Activated CD8-positive, alpha-beta memory T cell treated with anti-CD3 and anti-CD28 coated beads for 36 hours (primary cell): ENCODE results near the gene LHFPL3. TPM values are rescaled to one million over a fixed set of nuclear protein-coding genes. Genes with fewer than 3 reads are reported as not detected.

Source experiments
- CTCF ChIA-PET: fragments of 350-600 bp; sonication (Branson Sonifier 250); formaldehyde crosslinking; loops from one replicate; lab custom pipeline; 2021; ENCODE audit warnings: antibody characterized with exemption; lab: Charles Lee
- POLR2A ChIA-PET: fragments of 350-600 bp; sonication (Branson Sonifier 250); formaldehyde crosslinking; loops from one replicate; lab custom pipeline; 2021; ENCODE audit warnings: antibody characterized with exemption; lab: Charles Lee
- total RNA-seq, 2 experiments: library from RNA; stranded (reverse); gene quantifications; one replicate each; pipeline ENCODE4 v1.2.3, GENCODE V29; 2021

Gene LHFPL3
- total RNA-seq, 2 experiments from 2014 or later: not detected

DNA sequence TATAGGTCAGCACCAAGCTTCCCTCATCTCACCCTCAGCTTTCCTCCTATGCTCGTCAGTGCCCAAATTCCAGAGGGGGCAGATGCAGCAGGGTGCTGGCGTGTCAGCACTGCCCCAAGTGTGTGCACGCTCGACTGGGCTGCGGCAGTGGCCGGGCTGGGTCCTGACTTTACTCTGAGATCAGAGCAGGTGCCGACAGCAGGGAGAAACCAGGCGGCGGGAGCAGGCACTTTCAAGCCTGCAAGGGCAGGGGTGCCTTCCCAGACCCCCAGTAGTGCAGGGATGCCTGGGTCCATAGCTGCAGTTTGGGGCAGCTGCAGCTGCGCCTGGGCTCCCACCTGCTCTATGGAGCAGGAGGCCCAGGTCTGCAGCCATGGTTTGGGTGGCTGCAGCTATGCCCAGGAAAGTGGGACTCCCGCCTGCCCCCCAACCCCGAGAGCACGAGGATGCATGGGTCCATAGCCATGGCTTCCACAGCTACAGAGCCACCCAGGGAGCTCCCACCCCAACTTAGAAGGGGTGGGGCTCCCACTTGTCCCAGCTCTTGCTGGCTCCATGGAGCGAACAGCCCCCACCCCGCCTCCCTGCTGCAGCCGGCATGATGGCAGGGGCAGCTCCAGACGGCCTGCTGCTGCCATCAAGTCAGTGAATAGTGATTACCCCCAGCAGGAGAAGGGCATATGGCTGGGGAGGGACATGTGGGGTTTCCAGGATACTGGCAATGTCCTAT is 486.4 kb downstream of the LHFPL3 start:
- POLR2A ChIA-PET: no interaction called here
- CTCF ChIA-PET: interaction anchor here (0.9 kb wide), 1 partner anchor 15 kb away, joined by 3 read pairs; no protein-coding TSS in a partner anchor

DNA sequence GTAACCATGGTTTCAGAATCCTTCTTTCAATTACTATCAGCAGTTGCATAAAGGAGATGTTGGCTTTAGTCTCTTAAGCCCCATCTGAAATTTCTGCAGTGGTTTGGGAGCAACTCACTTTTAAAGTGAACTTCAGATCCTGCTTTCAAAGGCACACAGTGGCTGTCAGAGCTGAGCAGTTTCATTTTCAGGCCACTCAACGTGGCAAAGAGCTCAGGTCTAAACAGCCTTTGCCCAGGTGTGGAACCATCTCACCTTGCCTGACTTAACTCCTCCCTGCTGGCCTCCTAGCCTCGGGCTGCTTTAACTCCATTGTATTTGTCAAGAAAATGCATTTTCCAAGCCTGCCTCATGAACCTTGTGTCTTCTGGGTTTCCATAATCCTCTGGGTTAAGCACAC is 488.1 kb downstream of the LHFPL3 start:
- ChIA-PET CTCF (no interaction called here), POLR2A (no interaction called here)

DNA sequence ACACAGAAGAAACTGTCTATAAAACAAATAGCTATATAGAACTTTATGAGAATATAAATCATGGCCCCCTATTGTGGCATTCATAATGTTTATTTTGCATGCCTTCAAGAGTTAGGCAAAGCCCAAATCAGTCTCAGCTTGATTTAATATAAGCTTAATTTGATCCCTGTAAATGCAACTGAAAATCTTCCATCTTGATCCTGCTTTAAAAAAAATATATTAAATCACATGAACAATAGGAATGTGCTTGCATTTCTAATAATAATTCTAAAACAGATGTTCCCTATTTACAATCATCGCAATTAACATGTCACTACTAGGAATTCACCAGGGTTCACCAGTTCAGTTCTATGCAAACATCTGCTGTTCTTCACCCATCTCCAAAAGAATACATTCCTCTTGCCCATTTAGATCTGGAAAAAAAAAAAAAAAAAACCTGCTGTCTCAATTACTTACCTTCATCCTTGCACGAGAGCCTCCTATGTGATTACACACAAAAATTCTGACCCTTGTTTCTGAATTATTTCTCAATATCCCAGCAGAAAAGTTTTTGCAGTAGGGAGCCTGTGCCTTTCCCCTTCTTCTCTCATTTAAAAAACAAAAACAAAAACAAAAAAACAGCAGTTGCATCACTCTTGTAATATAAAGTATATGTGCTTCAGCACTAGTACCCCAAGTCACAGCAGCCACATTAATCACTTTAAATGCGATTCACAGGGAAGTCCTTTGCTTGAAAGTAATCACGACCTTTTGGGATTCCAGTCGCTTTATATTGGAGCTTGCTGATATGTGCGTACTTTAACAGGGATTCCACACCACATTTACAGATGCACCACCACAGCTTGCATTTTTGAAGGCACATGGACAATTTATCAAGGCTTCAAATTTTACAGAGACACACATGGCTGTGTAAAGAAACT is 490.8 kb downstream of the LHFPL3 start:
- CTCF ChIA-PET: no interaction called here
- POLR2A ChIA-PET: no interaction called here

DNA sequence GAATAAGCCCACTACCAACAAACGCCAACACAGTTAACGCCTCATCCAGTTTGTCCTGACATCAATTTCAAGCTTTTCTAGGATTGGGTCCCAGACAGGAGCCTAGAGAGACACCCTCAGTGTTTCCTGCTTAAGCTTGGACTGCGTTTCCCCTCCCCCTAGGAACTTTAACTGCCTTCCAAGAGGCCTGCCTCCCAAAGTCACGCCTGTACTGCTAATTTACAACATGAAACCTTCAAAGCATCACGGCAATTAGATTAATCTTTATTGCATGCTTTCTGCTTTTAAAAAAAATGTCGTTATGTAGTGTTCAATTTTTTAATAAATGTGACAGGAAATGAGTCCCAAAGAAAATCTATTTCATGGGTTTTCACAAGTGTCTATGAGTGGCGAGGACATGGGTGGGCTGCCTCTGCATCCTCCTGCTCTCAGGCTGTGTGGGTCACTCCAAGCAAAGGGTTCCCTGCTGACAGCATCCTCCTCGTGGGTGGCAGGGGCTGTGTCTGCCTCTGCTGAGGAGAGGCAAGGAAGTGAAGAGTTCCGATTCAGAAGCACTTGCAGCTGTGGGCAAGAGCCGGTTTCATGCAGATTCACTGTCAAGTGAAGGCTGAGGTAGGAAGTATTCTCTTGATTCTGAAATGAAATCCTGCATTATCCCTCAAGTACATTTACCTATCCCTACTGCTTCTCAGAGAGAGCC is 492.6 kb downstream of the LHFPL3 start:
- ChIA-PET CTCF (no interaction called here), POLR2A (no interaction called here)

DNA sequence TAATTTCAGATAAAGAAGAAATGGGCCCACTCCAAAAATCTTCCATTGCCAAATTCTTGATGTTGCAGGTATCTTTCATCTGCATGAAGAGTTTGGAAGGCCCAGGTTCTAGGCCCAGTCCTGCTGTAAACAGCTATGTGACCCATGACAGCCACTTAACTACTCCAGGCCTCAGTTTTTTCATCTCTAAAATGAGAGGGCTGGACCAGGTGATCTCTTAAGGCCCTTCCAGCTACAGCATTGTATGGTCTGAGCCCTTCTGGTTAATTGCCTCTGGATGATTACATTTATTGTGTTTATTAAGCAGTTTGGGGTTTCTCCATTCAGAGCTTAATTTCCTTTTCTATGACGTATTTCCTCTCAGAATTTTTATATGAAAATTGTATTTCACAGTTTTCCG is 494.8 kb downstream of the LHFPL3 start:
- CTCF ChIA-PET: interaction anchor here (0.9 kb wide), 1 partner anchor 14 kb away, joined by 3 read pairs; no protein-coding TSS in a partner anchor
- POLR2A ChIA-PET: no interaction called here

DNA sequence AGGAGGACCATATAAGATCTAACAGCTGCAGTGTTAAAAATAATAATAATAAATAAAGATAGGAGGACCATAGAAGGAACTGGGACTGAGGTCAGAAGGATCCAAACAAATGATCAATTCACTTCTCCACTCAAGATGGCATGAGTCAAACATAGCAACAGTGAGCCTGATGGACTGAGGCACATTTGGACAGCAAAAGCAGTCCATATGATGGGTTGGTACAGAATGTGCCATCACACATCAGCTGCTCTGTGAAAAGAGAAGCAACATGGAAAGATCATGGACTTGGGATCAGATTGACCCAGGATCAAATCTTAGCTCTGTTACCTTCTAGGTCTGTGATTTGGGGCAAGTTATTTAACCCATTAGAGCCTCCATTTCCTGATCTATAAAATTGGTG is 496.7 kb downstream of the LHFPL3 start:
- POLR2A ChIA-PET: no interaction called here

DNA sequence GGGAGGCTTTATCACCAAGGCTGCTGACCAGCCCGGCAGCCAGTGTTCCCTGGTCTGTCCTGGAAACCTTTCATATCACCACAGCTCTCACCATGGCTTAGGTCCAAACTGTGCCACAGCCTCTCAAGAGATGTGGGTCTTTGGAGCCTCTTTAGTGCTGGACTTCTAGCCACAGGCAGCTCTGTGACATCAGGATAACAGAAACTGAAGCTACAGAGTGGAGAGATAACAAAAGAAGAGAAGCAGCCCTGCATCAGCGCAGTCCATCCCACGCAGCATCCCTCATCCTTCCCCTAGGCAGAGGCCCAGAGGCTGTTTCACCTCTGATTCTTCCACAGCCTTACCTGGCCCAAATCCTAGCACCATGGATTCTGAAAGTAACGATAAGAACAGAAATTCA is 497.7 kb downstream of the LHFPL3 start:
- CTCF ChIA-PET: no interaction called here
- POLR2A ChIA-PET: no interaction called here

More for the DNA sequence above, 496.7 kb downstream of the LHFPL3 start:
- CTCF ChIA-PET: no interaction called here

DNA sequence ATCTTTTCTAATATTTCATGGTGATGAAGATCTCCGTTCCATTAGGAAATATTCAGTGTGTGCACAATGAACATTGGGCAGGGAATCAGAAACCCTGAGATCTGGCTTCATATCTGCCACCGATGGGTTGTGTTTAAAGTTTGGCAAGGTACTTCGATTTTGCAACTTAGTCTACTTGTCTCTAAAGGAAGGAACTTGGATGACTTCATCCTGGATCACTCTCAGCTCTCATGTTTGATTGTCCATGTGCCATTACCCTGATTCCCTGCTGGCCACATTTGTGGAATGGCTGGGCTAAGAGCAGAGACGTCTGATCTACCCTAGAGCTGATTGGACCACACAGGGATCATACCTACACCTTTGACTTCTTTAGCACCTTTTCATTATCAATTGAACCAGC is 508.6 kb downstream of the LHFPL3 start:
- CTCF ChIA-PET: interaction anchor here (1.0 kb wide), 1 partner anchor 14 kb away, joined by 3 read pairs; no protein-coding TSS in a partner anchor
- POLR2A ChIA-PET: no interaction called here

DNA sequence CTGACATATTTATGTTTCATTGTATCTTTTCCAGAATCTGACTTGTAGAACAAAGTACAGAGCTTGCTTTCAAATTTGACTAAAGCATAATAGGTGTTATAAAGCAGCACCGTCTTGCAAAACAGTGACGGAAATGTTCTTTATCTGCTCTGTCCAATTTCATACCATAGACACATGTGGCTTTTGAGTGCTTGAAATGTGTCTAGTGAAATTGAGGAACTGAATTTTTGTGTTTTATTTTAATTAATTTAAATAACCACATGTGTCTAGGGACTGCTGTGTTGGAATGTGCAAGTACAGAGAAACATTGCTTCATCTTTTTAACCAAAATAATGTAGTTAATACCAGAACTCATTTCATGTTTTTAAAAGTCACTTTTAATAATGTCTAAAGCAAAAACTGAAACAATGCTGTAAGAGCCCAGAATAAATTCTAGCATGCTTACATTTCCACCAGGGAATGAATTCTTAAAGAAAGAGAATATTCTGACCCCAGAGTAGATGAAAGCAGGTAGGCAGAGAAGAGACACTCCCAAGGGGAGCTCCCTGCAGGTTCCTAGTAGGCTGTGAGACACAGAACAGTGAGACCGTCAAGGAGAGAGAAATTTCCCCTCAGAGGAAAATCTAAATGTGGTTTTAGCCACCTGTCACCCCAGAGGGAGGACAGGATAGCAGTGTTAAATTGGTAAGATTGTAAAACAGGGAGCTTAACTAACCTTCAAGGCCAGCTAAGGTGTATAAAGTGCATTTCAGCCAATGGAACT is 510.3 kb downstream of the LHFPL3 start:
- CTCF ChIA-PET: interaction anchor here (0.7 kb wide), 1 partner anchor 9 kb away, joined by 3 read pairs; no protein-coding TSS in a partner anchor
- POLR2A ChIA-PET: no interaction called here

DNA sequence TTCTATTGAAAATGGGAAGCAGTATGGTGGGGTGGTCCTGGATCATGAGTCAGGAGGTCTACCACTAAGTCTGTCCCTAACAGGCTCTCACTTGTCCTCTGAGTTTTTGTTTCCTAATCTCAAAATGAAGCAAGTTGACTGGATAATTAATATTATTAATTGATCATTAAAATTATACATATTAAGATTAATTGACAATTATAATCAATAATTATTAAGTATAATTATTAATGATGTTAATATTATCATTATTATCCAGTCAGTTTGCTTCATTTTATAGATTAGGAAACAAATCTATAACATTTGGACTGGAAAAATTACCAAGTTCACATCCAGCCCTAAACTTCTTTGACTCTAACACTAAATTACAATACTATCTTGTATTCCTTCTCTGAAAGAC is 511.4 kb downstream of the LHFPL3 start:
- ChIA-PET POLR2A (no interaction called here), CTCF (interaction anchor here (0.7 kb wide), 1 partner anchor 587 kb away, joined by 4 read pairs; no protein-coding TSS in a partner anchor)

DNA sequence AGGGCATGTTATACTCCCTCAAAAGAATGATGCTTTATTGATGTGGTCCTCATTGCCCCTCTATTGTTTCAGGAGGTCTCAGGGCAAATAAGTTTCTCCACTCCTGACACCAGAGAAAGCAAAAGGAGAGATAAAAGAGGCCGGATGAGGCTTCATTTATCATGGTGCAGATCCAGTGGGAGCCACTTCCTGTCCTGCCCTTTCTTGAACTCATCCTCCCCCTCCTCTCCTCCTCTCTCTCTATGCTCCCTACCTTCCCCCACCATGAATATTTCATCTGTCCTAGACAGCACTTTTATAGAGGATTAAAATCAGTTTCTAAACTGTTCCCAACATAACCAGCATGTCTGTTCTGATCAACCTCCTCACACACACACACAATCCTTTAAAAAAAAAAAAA is 513.4 kb downstream of the LHFPL3 start:
- CTCF ChIA-PET: no interaction called here
- POLR2A ChIA-PET: no interaction called here

DNA sequence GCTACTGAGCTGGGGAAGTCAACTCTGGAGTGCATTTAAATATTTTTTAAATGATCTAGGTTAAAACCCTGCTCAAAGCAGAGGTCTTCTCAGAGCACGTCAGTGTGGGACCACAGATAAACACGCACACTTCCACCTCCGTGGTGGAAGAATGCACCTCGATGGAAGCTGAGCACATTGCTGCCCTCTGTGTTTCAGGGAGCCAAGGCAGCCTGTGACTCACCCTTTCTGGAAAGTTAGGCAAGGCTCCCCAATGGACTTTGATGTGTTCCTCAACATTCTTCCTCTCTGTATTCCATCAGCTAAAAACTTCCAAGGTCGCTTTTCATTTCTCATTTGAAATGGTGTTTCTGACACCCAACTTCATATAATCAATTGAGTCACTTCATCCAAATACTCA is 514.8 kb downstream of the LHFPL3 start:
- POLR2A ChIA-PET: no interaction called here
- CTCF ChIA-PET: no interaction called here

DNA sequence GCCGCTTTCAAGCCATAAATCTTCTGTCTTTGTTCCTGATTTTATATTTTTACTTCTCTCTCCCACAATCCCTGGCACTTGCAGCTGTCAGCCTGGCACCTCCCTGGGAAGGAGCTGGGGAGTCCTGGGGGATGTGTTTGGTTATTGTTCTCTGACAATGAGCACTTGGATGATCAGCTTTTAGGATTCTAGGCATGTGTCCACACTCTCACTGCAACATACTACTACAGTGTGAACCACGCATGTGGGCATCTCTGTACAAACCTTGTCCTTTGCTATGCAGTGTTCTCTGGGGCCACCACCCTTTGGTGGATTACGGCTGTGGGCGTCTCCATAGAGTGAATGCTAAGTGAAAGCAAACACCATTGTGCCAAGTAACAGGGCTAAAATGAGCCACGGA is 517.2 kb downstream of the LHFPL3 start:
- ChIA-PET CTCF (no interaction called here), POLR2A (no interaction called here)

DNA sequence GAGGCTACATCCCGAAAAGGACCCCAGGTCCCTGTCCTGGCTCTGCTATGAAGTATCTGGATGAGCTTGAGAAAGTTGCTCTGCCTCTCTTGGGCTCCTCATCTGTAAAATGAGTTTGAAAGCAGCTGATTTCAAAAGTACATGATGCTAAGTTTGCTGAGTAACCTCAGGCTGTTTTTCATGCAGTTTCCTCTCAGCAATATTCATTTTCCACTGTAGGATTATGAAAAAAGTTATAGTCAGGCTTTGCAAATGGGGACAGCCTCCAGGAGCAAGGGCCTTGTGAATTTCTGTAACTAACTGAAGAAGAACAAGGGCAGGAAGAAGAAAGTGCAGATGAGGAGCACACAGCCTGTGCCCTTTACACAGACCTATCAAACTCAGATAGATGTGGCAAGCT is 518.3 kb downstream of the LHFPL3 start:
- CTCF ChIA-PET: interaction anchor here (2.7 kb wide), 1 partner anchor 615 kb away, joined by 8 read pairs; no protein-coding TSS in a partner anchor
- POLR2A ChIA-PET: no interaction called here

DNA sequence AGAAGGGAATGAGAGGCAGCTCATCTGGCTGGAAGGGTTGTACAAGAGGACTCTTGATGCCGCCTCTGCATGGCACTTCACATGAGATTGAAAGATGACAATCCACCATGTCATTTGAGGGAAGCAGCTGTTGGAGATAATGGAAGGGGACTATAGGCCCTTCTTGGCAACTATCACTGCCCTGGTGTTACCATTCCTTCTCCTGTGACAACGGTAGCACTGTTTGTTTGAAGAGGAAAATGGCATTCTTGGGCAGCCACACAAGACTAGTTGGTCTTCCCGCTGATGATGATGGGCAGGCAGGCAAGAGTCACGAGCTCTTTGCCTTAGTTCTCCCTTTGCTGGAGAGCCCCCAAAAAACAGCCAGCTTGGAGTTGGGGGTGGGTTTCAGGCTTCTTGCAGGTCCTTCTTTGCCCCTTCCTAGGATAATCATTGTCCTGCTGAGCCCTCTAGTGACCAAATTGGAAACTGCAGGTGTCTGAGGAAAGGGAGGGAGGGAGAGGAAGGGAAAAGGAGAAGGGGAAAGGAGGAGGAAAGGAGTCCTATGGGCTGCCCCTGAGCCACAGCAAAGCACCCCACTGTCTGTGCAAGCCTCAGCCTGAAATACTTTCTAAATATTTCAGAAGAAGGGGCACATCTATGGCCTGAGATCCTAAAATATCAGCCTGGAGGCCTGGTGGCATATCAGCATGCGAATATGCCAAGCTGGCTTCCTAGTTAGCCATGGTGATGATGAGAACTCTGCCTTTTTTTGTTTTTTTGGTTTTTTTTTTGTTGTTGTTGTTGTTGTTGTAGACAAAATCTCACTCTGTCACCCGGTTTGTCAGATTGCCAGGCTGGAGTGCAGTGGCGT is 520.0 kb downstream of the LHFPL3 start:
- POLR2A ChIA-PET: no interaction called here
- CTCF ChIA-PET: interaction anchor here (0.8 to 2.7 kb wide), 2 partner anchors 9 to 617 kb away, joined by 3 to 8 read pairs; no protein-coding TSS in a partner anchor

DNA sequence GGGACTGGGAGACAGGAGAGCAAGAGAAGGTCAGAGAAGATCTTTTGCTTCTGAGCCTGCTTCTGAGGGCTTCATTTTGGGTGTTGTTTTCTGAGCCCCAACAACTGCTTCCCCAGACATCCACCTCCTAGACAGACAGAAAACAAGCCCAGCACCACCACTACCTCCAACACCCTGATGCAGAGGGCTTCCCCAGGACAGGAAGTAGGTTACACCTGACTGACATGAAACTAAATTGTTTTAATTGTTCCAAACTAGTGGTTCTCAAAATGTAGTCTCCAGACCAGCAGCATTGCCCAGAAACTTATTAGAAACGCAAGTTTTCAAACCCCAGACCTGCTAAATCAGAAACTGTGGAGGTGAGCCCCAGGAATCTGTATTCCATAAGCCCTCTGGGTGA is 522.0 kb downstream of the LHFPL3 start:
- CTCF ChIA-PET: no interaction called here
- POLR2A ChIA-PET: no interaction called here

DNA sequence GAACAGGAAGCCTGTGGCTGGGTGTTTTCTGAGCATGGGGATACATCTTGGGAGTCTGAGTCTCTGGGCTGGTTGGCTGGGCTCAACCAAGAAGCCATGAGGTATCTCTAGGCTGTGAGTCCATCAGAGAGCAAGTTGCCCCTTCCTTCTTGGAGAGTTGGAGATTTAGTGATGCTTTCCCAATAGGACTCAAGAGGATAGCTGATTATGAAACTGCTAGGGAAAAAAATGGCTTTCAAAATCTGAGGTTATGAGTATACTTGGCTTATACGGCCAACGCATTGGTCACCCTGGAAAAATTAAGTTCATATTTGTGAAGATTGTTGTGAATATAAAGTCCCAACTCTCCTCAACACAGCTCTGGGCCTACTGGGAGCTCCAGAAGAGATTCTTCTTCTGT is 522.9 kb downstream of the LHFPL3 start:
- ChIA-PET POLR2A (no interaction called here), CTCF (interaction anchor here (0.6 kb wide), 1 partner anchor 67 kb away, joined by 3 read pairs; no protein-coding TSS in a partner anchor)

DNA sequence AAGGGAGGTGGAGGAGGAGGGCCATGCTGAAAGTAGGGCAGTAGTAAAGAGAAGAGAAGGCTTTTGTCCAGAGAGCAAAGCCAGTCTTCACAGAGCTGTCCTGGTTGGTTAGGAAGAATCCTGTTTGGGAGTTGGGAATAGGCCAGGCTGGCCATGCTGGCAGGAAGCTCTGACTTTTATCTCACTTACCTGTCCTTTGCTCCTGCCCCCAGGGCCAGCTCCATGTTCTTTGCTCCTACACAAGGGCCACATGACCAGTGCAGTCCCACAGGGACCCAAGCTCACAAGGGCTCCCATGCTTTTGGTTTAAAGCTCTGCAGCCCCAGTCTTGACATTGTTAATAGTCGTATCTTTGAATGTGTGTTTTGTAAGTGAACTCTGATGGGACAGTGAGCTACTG is 524.0 kb downstream of the LHFPL3 start:
- CTCF ChIA-PET: no interaction called here
- POLR2A ChIA-PET: no interaction called here
